D341Med (cell line): ENCODE data around the gene GPR171.

Experiments used
- DNase-seq: peaks from one replicate; pipeline ENCODE4 v3.0.0; 2012; ENCODE audit warnings: low spot score

Gene GPR171

DNA sequence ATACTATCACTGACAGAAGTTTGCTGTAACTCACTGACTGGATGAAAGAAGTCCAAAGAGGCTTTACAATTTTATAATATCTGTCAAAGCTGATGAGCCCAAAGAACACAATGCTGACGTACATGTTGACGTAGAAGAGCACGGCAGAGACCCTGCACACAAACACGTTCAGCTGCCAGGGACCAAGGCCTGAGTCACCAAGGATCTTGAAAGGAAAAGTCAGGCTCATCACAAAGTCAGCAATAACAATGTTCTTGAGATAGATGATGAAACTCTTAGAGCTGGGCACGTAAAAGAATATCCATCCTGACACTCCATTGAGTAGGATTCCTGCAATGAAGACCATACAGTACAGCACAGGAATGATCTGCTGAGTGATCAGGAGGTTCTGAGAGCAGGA lies 10.9 kb upstream of the GPR171 start:
- no peak for DNase-seq

DNA sequence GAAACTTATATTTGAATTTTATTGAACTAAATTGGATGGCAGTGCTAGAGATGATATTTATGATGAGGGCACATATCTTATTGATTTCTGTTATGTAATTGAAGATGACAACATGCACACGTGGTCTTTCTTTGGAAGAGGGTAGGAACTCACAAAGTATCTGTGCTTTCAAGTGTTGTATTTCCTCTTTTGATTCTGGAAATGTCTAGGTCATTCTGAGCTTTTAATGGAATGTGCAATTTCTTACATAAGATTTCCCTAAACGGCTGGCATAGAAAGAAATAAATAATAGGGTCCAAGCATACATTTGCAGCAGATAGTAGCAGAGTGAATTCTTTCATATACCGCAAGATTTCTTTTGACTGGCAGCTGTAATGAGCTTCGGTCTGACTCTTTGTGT lies 10.1 kb upstream of the GPR171 start:
- DNase-seq: no peak

DNA sequence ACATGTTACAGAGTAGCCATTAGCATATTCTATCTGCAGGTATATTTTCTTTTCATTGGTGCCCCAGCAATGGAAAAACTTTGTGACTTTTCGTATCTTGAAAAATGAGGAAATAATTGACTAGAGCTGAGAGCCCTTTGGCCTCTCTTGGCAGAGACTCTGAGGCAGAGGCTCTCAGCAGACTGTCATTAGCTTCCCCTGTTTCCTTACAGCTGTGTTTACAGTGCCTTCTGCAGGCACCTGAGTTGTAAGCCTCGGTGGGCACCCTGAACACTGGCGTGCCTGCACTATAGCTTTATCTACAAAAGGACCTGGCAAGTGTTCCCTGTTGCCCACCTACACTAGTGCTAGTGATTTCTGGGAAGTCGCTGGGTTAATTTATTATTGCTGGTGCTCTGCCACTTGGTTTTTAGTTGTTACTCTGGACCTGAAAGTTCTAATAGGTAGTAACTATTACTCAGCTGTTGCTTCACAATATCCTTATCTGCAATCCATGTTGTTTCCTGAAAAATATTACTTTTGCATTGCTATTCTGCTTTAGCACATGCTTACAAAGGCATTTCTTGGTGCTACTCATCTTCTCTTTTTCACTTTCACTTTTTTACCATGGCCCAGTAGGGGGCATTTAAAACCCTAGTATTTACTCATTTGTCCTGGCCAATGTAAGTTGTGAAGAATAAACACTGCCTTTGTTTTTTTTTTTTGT lies 7.8 kb upstream of the GPR171 start:
- DNase-seq: no peak

DNA sequence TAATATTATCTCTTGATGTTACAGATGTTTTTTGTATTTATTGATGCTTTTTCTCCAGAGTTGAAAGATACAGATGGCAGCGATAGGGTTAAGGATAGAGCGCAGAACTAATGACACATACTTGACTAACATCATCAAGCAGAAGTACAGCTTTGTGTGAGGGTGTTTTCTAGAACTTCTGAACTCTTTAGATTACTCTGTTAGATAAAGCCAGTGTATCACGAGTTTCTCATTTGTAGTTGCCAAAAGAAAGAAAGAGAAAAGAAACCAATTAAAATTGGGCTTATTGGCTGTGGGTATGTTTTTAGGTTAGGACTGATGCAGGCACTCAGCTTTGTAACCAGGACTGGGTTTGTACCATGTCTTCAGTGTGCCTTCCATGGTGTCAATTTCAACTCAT lies 6.6 kb upstream of the GPR171 start:
- DNase-seq: no peak

DNA sequence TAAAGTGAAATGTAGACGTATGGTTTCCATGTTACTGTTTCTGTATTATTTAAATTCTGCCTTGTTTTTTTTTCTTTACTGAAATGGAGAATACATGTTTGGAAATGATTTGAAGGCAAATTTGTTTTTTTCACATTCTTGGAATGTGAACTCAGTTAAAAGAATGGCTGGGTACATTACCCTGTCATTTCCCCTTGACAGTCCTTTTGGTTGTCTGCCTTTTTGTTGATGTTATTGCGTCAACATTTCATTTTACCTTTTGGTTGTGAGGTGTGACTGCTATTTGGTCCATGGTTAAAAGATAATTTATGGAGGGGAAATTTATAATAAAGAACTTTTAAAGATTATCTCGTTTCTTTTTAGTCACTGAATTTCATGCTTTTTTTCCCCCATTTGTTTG lies 3.2 kb upstream of the GPR171 start:
- no peak for DNase-seq

DNA sequence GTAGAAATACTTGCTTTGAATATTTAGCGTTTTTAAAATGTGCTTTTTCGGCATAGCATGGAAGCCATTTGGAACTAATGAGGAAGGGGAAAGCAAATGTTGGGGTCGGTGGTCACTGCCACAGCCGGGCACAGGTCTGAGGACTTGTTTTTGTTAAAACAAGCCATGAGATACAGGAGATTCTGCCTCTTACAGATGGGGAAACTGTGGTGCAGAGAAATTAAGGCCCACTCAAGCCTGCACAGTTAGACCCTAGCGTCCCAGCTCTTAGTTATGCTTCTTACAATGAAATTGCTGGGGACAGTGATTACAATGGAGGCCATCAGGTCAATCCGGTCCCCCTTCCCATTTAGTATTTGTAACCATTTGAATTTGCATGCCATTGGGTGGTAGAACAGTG lies 2.5 kb upstream of the GPR171 start:
- no peak for DNase-seq

DNA sequence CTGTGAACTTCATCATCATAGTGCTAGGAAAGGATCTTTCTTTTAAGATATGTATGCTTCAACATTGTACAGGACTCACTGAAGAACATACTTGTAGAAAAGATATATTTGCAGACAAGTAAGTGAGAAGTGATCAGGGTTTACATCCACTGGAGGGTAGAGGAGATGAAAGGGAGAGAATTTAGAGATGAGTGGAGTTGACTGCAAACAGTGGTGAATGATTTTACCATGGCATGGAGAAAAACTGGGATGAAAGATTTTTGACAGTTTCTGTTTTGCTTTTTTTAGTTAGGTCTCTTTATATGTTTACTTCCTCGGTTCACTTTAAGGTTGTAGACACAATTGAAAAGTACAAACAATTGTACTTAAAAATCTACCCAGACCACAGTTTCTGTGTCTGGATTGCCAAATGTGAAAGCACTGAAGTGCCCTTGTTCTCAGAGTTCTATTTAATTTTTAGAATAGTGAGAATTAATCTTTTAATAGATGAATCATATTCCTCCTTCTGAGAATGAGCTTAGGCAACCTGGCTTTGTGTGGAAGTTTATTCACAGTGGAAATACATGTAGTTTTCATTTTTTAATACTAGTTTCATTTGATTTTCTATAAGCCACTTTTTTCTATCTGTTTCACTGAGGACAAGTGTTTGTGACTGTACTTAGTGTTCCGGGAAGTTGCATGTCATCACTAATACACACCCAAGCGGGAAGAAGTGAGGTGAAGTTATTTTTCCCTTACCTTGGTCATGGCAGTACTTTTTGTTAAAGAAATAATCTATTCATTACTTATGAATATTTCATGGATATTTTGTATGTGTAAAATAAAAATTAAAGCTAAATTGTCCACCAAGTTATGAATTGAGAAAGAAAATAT lies 1.8 kb upstream of the GPR171 start:
- DNase-seq: no peak

DNA sequence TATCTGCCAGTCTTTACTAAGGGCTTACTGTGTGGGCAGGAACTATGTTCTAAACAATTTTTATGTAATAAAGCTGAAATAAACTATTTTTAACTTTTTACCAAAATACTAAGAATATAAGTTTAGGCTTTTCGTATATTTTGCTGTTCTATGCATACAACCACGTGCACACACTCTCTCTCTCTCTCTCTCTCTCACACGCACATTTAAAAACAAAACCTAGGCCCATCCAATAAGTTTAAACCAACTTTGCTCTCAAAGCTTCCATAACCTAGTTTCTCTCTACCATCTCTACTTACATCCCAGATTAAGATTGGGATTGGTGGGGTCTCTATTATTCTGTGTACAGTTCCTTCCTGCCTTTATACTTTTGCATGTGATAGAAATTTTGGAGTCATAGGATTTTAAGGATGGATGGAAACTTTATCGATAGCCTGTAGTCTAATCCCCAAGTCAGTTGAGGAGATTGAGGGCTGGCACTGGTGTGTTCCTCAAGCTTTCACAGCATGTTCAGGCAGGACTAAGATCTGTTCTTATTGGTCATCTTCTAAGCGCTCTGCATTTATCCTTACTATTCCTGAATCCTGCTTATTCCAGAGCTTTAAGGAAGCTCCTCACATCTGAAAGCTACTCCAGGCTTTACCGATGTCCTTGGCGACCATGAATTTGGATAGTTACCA lies 1.8 kb downstream of the GPR171 start:
- DNase-seq: no peak

DNA sequence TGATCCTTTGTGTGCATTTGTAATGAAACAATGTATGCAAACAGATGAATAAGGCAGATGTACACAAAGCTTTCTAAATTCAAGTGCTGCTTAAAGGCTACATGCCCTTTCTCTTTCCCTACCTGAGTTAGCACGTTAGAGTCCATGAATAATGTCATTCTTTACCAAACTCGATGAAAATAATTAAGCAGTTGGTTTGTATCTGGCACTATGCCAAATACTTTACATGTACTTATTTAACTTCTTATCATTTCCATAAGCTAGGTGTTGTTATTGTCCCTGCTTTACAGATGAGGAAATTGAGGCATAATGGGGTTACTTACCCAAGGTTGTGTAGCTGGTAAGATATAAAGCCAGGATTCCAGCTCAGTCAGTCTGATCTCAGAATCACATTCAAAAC lies 2.4 kb downstream of the GPR171 start:
- no peak for DNase-seq

DNA sequence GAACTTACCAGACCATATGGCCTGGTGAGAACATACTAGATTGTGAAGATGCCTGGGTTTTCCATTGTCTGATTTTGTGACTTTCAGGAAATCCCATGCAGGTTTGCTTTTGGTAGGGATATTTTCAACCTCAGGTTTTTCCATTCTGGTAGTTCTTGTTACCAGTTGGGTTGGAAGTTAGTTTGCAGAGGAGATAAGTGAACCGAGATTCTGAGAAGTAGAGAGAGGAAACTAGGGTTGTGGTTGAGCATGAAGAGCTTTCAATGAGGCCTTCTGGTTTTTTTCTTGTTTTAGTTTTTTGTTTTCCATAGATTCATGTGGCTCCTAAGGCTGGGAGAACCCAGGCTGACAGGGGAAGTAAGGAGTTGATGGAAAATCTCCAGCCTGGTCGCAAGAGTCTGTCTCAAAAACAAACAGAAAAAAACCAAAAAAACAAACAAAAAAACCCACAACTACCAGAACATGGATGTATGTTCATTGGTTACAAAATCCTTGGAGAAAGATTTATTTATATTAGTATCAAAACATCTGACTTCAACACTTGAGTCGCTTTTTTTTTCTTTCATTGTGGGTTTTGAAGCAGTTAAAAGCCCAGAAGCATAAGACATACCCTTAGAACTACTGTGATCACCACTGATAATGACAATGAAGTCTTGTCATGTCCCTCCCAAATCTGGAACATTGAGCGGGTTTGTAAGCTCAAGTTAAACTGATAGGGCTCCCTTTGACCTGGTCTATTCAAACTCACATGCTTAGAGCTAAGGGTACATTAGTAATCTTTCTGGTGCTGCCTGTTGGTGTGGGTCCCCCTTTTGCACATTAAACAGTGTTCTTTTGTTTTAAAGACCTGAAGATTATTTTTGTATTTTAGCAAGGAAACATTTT lies 3.2 kb downstream of the GPR171 start:
- DNase-seq: no peak

DNA sequence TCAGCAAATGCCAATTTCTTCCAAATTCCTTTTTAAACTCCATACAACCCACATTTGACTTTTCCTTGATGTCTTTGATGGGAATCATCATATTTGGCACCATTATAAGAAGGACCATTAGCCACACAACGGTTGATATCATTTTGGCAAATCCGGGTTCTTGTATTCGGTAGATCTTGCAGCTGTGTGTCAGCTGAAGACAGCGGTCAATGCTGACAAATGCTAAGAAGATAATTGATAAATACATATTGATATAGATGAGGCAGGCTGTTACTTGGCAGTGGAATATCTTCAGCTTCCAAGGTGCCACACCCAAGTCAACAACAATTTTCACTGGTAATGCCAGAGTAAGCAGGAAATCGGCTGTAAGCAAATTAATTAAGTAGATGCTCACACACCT lies 4.2 kb downstream of the GPR171 start:
- DNase-seq: no peak

DNA sequence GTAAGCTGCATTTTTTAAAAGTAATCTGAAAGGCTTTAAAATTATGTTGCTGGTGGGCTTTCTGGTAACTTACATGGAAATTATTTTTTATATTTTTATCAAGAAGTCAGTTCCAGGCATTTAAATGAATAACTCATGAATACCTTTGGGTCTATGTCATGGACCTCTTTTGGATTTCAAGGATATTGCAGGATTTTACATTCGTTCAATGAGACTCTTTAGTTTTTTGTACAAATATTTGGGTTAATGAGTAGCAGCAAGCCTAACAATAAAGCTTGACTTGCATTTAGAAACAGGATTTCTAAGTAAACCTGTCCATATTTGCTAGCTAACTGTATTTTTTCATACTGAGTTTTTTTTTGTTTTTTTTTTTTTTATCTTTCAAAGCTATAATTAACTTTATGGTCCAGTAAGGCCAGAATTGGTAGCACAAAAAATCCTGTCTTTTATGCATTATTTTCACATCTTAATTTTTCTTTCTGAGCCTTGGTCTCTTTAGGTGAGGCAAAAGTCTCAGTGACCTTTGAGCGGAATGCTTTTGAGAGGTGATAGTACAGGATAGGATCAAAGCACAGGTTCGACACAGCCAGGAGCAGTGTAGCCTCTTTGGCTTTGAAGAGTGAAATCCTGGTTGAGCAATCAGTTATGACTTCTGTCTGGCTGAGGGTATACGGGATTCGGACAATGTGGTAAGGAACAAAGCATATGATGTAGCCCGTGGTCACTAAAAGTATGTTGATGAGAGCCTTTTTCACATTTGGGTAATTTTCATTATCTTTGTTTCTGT lies 4.8 kb downstream of the GPR171 start:
- no peak for DNase-seq

DNA sequence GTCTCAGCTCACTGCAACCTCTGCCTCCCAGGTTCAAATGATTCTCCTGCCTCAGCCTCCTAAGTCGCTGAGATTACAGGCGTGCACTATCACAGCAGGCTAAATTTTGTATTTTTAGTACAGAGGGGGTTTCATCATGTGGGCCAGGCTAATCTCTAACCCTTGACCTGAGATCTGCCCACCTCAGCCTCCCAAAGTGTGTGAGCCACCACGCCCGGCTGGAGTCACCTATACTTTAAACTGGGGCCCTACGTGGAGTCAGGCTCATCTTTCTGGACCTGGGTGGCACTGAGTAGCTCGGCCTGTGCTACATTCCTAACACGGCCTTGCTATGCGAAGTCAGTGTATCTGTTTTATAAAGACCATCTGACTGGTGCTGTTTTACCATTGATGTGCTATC lies 5.8 kb downstream of the GPR171 start:
- DNase-seq: no peak

DNA sequence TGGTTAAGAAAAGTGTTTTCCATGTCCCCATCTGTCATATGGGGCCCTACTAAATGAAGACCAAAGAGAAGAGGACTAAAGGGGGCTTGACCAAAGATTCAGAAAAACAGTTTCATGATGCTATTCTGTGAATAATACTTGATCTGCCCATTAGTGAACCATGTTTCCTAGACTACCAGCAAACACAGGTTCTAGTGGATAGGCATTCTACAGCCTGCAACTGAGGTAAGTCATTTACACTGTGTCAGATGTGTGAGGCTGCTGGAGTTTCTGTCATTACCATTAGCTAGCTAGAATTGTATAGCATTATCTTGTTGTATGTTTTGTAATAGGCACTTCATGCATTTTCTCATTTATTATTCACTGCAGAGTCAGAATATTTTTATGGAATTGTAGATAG lies 6.6 kb downstream of the GPR171 start:
- DNase-seq: no peak

DNA sequence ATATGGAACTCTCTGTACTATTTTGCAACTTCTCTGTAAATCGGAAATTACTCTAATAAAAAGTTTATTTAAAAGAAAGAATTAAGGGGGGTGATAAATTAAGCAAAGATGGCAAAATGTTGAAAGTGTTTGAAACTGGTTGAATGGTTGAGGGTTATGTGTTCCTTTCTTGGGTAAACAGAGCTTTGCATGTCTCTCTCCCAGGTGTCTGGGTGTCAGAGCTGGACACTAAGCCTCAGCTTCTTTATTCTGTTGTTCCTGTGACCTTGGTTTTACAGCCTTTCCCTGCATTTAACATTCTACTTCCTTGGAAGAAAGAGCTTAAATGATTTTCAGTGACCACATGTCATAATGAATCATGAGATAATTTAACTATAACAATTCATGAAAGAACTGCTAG lies 7.2 kb downstream of the GPR171 start:
- DNase-seq: no peak

DNA sequence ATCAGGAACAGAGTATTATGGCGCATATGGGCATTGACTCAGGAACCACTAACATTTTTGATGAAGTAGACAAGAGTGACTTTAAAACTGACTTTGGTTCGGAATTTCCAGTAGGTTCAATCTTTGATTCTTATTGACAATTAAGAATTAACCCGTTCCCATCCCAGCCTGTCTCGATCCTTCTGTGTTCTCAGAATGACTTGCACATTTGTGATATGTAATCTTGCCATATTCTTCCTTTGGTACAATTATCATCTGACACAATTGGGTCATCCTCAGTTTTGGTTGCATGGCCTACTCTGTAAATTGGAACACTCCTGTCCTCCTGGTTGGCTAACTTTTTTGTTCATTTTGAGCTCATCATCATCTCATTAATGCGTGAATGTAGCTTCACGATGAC lies 10.5 kb downstream of the GPR171 start:
- DNase-seq: no peak

DNA sequence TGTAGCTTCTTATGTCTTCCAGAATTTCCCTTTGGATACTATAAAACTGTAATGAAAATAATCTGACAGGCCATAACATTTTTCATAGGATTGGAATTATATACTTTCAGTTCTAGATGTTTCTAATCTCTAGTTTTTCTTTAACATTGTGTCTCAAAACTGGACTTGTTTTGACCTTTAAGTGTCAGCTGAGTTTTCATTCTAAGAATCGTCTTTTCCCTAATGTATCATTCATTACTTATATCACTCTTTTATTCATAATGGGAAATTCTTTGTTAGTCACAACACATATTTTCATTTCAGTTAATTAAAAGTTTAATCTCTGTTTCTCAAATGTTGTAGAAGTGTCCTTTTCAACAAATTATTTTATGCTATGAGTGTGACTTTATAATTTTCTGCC lies 11.9 kb downstream of the GPR171 start:
- DNase-seq: no peak

DNA sequence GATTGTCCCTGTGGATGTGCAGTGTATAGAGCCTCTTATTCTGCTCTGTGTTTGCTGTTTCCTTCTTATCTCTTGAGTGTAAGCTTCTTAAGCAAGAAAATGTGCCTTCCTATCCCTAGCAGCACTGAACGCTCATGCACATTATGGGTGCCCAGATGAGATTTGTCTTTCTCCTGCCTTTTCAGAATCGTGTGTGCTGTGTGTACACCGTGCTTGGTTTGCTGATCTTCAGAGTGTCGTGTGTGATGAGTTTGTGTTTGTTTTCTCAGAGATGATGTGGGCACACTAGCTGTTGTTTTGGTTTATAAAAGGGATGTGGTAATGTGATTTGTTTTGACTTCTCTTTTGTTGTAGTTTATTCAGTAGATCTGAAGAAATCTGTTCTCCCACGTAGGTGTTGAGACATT lies 19.7 kb downstream of the GPR171 start:
- no peak for DNase-seq

DNA sequence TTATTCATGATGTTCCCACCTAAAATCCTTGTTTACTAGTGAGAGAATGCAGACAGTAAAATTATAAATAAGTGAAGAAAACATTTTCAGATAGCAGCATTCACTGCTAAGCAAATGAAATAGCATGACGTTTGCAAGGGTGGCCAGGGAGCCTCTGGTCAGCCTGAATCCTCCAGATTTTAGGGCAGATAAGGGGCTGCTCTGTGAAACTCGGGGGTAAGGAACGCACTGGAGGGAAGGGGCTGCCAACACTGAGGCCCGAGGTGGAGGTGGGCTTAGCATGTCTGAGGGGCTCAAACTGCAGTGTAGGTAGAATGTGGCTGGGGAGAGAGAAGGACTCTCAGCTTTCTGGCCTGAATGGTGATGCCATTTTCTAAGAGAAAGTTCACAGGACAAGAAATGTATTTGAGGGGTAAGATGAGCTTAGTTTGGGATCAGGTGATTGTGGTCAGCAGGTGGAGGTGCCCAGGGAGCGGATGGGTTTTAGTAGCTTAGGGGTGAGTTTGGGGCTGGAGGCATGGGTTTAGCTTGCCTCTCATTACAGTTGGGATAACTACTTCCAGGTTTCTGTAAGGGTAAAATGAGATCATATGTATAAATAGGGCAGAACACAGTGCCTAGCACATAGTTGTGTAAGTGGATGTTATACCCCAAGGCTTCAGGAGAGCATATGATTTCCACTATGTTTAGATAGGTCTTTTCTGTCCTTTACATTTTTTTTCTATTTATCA lies 20.5 kb downstream of the GPR171 start:
- DNase-seq: no peak

DNA sequence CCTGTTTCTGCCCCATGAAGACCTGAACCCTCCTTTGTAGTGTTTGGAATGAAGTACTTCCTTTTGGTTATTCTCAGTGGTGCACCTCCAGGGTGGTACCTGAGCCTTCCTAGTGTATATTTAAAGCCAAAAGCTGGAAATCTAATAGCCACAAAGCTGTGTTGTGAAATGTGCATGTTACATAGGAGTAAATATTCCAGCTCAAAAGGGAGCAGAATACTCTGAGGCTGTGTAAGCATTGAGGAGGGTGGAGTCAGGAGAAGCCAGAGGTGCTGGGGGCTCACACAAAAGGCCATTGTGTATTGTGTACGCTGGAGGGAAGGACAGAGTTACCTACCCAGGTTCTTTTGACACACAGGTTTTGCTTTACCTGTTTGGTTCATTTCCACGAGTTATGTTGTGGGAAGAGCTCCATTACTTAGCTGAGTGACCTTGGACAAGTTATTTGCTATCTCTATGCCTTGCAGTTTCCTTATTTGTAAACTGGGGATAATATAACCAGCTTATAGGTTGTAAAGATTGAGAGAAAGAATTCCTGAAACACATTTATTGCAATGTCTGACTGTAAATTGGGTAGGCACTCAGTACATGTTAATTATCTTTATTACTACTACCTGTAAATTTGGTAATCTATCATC lies 24.7 kb downstream of the GPR171 start:
- no peak for DNase-seq
